ENCODE results near the gene STAP2. TPM values are rescaled to one million over a fixed set of nuclear protein-coding genes. Genes with fewer than 3 reads are reported as not detected.

Gene STAP2
- total RNA-seq, 1 experiment from 2014 or later: 7.9 TPM

GRCh38 chr19:4328243-4328990, 10.2 kb downstream of the STAP2 start:
- DNase-seq (ENCODE audit: low read depth): peak; percentile 67

GRCh38 chr19:4327877-4328242, 10.8 kb downstream of the STAP2 start:
- DNase-seq (ENCODE audit: low read depth): no peak

GRCh38 chr19:4327252-4327876, 11.3 kb downstream of the STAP2 start:
- DNase-seq (ENCODE audit: low read depth): peak; percentile 72

- DNase-seq (ENCODE audit: low read depth): no peak
Observed at GRCh38 chr19:4326837-4327251, 11.8 kb downstream of the STAP2 start.

- DNase-seq (ENCODE audit: low read depth): no peak
Observed at GRCh38 chr19:4326215-4326836, 12.3 kb downstream of the STAP2 start.

- DNase-seq (ENCODE audit: low read depth): no peak
Observed at GRCh38 chr19:4324228-4324627, 14.4 kb downstream of the STAP2 start.

GRCh38 chr19:4323692-4324091, 14.9 kb downstream of the STAP2 start:
- no peak for DNase-seq (ENCODE audit: low read depth)

GRCh38 chr19:4322942-4323665, 15.5 kb downstream of the STAP2 start:
- DNase-seq (ENCODE audit: low read depth): no peak

GRCh38 chr19:4320419-4320818, 18.2 kb downstream of the STAP2 start:
- DNase-seq (ENCODE audit: low read depth): no peak

- no peak for DNase-seq (ENCODE audit: low read depth)
Observed at GRCh38 chr19:4319067-4319718, 19.4 kb downstream of the STAP2 start.

GRCh38 chr19:4318460-4318859, 20.2 kb downstream of the STAP2 start:
- no peak for DNase-seq (ENCODE audit: low read depth)

- DNase-seq (ENCODE audit: low read depth): no peak
Observed at GRCh38 chr19:4316956-4317355, 21.7 kb downstream of the STAP2 start.

GRCh38 chr19:4313847-4314490, 24.7 kb downstream of the STAP2 start:
- no peak for DNase-seq (ENCODE audit: low read depth)

- DNase-seq (ENCODE audit: low read depth): no peak
Observed at GRCh38 chr19:4310247-4311121, 28.1 kb downstream of the STAP2 start.

GRCh38 chr19:4305659-4306058, 33.0 kb downstream of the STAP2 start:
- DNase-seq (ENCODE audit: low read depth): no peak

GRCh38 chr19:4305257-4305612, 33.4 kb downstream of the STAP2 start:
- no peak for DNase-seq (ENCODE audit: low read depth)

GRCh38 chr19:4304538-4305256, 33.9 kb downstream of the STAP2 start, which contains the start of gene FSD1:
FSD1 (plus strand) TSS chr19:4304598; CDS start chr19:4304747, 149 bp downstream.
- DNase-seq (ENCODE audit: low read depth): peak; percentile 66

- DNase-seq (ENCODE audit: low read depth): no peak
Observed at GRCh38 chr19:4303819-4304537, 34.6 kb downstream of the STAP2 start.

- no peak for DNase-seq (ENCODE audit: low read depth)
Observed at GRCh38 chr19:4302243-4302640, 36.4 kb downstream of the STAP2 start, which contains the start of gene TMIGD2. TMIGD2 (minus strand) TSS chr19:4302389; CDS start chr19:4302385, 4 bp downstream.
